ENCODE measurements around the gene SLC12A2. TPM values are rescaled to one million over a fixed set of nuclear protein-coding genes. Genes with fewer than 3 reads are reported as not detected.

SLC12A2 gene
- total RNA-seq, 1 donor from 2014 or later = 17.5 TPM

- no peak for DNase-seq (ENCODE audit: low read depth)
- no peaks in the 10 kb centered on the region for H3K27me3 ChIP-seq (ENCODE audit: control insufficient read depth, insufficient read depth, low read length)
- peak overlapping the region; percentile 58 for H3K4me3 ChIP-seq (ENCODE audit: low read depth, low read length)
- no peaks in the 10 kb centered on the region for H3K36me3 ChIP-seq (ENCODE audit: control insufficient read depth, insufficient read depth, low read length)
- TF ChIP-seq CTCF (IDR thresholded peaks at IDR 0.05; ENCODE audit: insufficient read depth, low read length, poor library complexity, severe bottlenecking) = no peak
These were observed 1.8 kb downstream of the SLC12A2 start for GRCh38 chr5:128085413-128085812.

- Histone ChIP-seq H3K4me3 (ENCODE audit: low read depth, low read length) (no peak overlapping the region), H3K36me3 (ENCODE audit: control insufficient read depth, insufficient read depth, low read length) (no peaks in the 10 kb centered on the region), H3K27me3 (ENCODE audit: control insufficient read depth, insufficient read depth, low read length) (no peaks in the 10 kb centered on the region)
- DNase-seq (ENCODE audit: low read depth) = no peak
- no peak for TF ChIP-seq CTCF (IDR thresholded peaks at IDR 0.05; ENCODE audit: insufficient read depth, low read length, poor library complexity, severe bottlenecking)
These were observed 8.0 kb downstream of the SLC12A2 start for GRCh38 chr5:128091579-128091978.

- DNase-seq (ENCODE audit: low read depth) = no peak
- no peak overlapping the region for H3K4me3 ChIP-seq (ENCODE audit: low read depth, low read length)
- H3K36me3 ChIP-seq (ENCODE audit: control insufficient read depth, insufficient read depth, low read length) = no peaks in the 10 kb centered on the region
- no peaks in the 10 kb centered on the region for H3K27me3 ChIP-seq (ENCODE audit: control insufficient read depth, insufficient read depth, low read length)
- no peak for TF ChIP-seq CTCF (IDR thresholded peaks at IDR 0.05; ENCODE audit: insufficient read depth, low read length, poor library complexity, severe bottlenecking)
These were observed 8.6 kb downstream of the SLC12A2 start for GRCh38 chr5:128092144-128092543.

GRCh38 chr5:128093368-128093767 lies 9.8 kb downstream of the SLC12A2 start:
- Histone ChIP-seq H3K4me3 (ENCODE audit: low read depth, low read length) (no peak overlapping the region), H3K27me3 (ENCODE audit: control insufficient read depth, insufficient read depth, low read length) (no peaks in the 10 kb centered on the region), H3K36me3 (ENCODE audit: control insufficient read depth, insufficient read depth, low read length) (no peaks in the 10 kb centered on the region)
- DNase-seq (ENCODE audit: low read depth) = no peak
- TF ChIP-seq CTCF (IDR thresholded peaks at IDR 0.05; ENCODE audit: insufficient read depth, low read length, poor library complexity, severe bottlenecking) = no peak

GRCh38 chr5:128097224-128097623 lies 13.7 kb downstream of the SLC12A2 start:
- no peak for DNase-seq (ENCODE audit: low read depth)
- no peak overlapping the region for H3K4me3 ChIP-seq (ENCODE audit: low read depth, low read length)
- no peaks in the 10 kb centered on the region for H3K36me3 ChIP-seq (ENCODE audit: control insufficient read depth, insufficient read depth, low read length)
- no peaks in the 10 kb centered on the region for H3K27me3 ChIP-seq (ENCODE audit: control insufficient read depth, insufficient read depth, low read length)
- no peak for TF ChIP-seq CTCF (IDR thresholded peaks at IDR 0.05; ENCODE audit: insufficient read depth, low read length, poor library complexity, severe bottlenecking)

- H3K27me3 ChIP-seq (ENCODE audit: control insufficient read depth, insufficient read depth, low read length) = no peaks in the 10 kb centered on the region
- no peaks in the 10 kb centered on the region for H3K36me3 ChIP-seq (ENCODE audit: control insufficient read depth, insufficient read depth, low read length)
- no peak for TF ChIP-seq CTCF (IDR thresholded peaks at IDR 0.05; ENCODE audit: insufficient read depth, low read length, poor library complexity, severe bottlenecking)
- H3K4me3 ChIP-seq (ENCODE audit: low read depth, low read length) = no peak overlapping the region
- DNase-seq (ENCODE audit: low read depth) = no peak
These were observed 14.2 kb downstream of the SLC12A2 start for GRCh38 chr5:128097781-128098180.
